Measurements from ENCODE around the gene TMTC3. TPM values are rescaled to one million over a fixed set of nuclear protein-coding genes. Genes with fewer than 3 reads are reported as not detected.
"Not testable (repeated sequence)": the region's sequence is repeated elsewhere in the genome, so short reads cannot be mapped to it uniquely, and the experiment has no call there.

TMTC3 gene
- total RNA-seq, 1 experiment from 2014 or later, result 16.9 TPM

DNA sequence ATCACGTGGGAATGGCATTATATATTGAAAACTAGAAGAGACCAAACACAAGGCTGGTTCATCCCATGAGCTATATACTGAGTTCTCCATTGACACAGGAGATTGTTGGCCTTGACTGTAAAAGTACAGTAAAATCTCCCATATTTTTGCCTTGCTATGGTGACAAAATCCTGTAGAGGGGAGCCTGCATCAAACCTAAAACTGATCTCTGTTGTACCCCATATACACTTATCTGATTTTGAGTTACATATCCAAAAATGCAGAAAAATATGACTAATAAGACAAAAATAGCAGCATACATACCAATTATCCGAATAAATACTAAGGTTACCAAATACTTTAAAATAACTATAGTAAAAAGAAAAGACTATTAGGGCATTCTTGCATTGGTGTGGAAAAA is 60.4 kb downstream of the TMTC3 start:
- in situ Hi-C loops (cut with HindIII; ENCODE audit: low pct_unique_long_range_greater_than_20kb, low sequenced_read_pairs), result no loop called here
- no peak for DNase-seq (ENCODE audit: low read depth, low spot score)

DNA sequence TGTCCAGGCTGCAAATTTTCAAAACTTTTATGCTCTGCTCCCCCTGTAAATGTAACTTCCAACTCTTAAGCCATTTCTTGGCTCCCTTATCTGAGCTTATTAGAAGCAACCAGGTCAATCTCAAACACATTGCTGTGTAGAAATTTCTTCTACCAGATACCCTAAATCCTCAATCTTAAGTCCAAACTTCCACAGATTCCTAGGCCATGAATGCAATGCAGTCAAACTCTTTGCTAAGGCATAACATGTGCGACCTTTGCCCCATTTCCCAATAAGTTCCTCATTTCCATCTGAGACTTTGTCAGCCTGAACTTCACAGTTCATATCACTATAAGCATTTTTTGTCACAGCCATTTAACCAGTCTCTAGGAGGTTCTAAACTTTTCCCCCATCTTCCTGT is 64.5 kb downstream of the TMTC3 start:
- no peak for DNase-seq (ENCODE audit: low read depth, low spot score)
- in situ Hi-C loops (cut with HindIII; ENCODE audit: low pct_unique_long_range_greater_than_20kb, low sequenced_read_pairs), result no loop called here

DNA sequence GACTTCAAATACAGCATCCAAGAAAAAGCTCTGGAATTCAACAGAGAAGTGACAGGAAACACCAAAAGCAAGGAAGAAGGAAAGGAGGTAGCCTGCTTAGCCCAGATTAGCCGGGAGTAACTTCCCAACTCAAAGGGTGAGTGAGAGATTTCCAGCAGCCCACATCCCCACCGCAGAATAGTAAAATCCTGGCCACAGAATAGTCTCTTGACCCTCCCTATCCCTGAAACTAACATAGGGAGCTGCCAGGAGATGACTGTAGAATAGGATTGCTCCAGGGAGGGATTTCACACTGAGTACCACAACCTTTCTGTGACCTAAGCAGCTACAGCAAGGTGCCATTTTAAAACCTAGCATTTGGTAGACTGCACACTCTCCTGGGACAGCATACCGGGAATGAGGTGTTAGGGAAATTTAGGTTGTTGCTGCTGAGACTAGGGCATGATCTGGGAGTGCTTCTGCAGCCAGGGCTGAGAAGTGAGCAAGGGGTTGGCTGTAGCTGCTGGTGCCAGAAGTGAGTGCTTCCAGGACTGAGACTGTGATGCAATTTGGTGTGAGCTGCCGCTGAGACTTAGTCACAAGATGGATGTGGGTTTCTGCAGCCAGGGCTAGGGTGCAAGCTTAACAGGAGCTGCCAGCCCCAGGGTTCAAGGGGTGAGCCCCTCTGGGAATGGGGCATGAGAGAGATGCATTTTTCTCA is 66.0 kb downstream of the TMTC3 start:
- no peak for DNase-seq (ENCODE audit: low read depth, low spot score)
- in situ Hi-C loops (cut with HindIII; ENCODE audit: low pct_unique_long_range_greater_than_20kb, low sequenced_read_pairs), result no loop called here

DNA sequence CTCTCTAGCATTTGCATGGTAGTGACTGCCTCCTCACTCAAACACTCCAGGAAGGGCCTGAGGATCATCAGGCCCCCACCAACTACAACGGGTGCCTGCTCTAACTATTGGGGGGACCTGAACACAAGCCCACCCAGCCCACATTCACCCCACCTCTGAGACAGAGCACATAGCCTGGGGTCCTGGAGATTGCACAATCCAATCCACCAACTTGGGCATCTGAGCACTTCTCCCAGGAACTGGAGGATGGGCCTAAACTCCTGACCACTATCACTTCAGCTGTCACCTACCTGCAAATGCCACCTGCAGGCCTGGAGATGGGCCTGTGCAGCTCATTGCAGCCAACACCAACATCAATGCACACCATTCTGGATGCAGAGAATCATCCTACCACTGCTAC is 66.6 kb downstream of the TMTC3 start:
- DNase-seq (ENCODE audit: low read depth, low spot score), result no peak
- in situ Hi-C loops (cut with HindIII; ENCODE audit: low pct_unique_long_range_greater_than_20kb, low sequenced_read_pairs), result no loop called here

DNA sequence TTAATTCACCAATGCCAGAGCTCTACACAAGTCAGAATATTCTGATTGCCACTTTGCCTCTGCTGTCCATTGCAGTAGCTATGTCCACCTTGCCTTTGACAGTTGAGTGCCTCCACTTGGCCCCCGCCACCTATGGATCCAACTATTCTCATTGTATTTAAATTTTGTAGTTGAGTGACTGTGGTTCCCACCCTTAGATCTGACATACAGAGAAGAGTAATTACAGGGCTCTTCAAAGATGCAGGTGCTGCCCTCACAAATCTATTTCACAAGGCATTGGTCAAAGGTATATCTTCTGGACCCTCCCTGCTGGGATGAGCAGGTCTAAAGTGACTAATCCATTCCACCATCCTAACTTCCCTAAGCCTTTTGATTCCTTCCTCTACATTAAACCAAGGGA is 68.2 kb downstream of the TMTC3 start:
- in situ Hi-C loops (cut with HindIII; ENCODE audit: low pct_unique_long_range_greater_than_20kb, low sequenced_read_pairs); DNase-seq (ENCODE audit: low read depth, low spot score): not testable (repeated sequence)

DNA sequence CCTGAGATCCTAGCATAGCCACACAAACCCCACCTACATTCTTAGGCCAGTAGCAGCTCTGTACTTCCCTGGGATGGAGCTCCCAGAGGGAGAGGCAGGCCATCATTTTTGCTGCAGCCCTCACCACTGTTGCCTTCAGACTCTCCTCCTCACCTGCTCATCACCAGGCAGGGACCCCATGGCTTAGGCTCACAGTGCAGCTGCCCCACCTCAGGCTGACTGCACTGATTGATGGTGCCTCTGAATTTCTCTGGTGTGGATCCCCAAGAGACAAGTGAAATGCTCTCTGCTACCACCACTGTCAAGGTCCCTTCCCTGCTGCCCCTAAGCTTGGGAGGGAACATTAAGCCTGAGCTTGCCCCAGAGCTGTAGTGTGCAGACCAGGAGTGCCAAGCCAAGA is 76.2 kb downstream of the TMTC3 start:
- in situ Hi-C loops (cut with HindIII; ENCODE audit: low pct_unique_long_range_greater_than_20kb, low sequenced_read_pairs), result no loop called here

DNA sequence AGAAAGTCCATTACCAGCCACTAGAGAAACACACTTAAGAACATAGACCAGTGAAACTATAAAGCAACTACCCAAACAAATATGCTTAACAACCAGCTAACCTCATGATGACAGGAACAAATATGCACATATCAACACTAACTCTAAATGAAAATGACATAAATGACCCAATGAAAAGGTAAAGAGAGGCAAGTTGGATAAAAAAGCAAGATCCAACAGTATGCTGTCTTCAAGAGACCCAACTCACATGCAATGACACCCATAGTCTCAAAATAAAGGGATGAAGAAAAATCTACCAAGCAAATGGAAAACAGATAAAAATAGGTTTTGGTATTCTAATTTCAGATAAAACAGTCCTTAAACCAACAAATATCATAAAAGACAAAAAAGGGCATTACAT is 77.8 kb downstream of the TMTC3 start:
- DNase-seq (ENCODE audit: low read depth, low spot score), result no peak
- in situ Hi-C loops (cut with HindIII; ENCODE audit: low pct_unique_long_range_greater_than_20kb, low sequenced_read_pairs), result no loop called here

More for the DNA sequence above, 76.2 kb downstream of the TMTC3 start:
- no peak for DNase-seq (ENCODE audit: low read depth, low spot score)

DNA sequence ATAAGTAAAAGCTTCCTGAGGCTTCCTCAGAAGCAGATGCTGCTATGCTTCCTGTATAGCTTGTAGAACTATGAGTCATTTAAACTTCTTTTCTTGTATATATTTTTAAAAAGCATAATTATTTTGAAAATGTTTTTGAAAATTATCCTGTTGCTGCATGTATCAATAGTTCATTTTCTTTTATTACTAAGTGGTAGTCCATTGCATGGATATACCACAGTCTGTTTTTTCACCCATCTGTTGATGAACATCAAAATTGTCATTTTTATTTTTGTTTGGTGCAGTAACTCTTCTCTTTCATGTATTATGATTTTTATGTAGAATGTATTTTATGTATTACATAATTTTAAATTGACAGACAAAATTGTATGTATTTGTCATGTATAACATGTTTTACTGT is 81.4 kb downstream of the TMTC3 start:
- in situ Hi-C loops (cut with HindIII; ENCODE audit: low pct_unique_long_range_greater_than_20kb, low sequenced_read_pairs), result no loop called here
- no peak for DNase-seq (ENCODE audit: low read depth, low spot score)

DNA sequence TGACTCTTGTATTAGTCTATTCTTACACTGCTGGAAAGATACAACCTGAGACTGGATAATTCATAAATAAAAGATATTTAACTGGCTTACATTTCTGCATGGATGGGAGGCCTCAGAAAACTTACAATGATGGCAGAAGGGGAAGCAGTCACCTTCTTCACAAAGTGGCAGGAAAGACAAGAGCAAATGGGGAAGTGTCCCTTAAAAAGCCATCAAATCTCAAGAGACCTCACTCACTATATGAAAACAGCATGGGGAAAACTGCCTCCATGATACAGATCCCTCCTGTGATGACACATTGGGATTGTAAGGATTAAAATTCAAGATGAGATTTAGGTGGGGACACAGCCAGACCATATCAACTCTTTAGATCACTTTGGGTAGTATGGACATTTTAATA is 83.7 kb downstream of the TMTC3 start:
- in situ Hi-C loops (cut with HindIII; ENCODE audit: low pct_unique_long_range_greater_than_20kb, low sequenced_read_pairs), result no loop called here
- DNase-seq (ENCODE audit: low read depth, low spot score), result no peak

DNA sequence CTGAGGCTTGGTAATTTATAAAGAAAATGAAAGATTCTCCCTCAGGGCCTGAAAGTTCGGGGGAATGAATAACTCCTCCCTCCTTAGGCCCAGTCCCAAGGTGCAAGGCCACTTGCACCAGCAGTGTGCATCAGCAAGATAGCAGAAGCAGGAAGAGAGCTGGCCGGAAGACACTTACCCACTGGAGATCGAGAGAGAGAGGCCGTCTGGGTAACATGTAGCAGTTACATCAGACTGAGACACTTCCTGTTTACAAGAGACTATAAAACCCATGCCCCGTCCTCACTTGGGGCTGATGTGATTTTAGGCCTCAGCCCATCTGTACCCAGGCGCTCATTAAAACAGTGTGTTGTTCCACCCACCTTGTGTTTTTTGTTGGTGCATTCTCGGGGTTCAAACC is 85.2 kb downstream of the TMTC3 start:
- DNase-seq (ENCODE audit: low read depth, low spot score), result no peak

DNA sequence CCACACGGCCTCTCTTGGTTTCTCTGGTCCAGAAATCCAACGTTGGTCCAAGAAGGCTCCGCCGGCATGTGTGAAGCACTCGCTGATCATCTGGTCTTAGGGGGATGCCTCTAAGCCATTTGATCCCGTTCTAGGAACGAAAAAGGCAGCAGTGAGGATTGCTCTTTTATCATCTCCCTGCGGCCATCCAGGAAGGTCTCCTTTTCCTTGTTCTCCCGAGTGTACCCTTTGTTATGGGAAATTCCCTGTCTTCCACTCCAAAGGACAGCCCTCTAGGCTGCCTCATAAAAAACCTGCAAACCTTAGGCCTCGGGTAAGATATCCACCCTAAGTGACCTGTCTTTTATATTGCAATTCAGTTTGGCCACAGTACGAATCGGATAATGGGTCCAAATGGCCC is 85.8 kb downstream of the TMTC3 start:
- in situ Hi-C loops (cut with HindIII; ENCODE audit: low pct_unique_long_range_greater_than_20kb, low sequenced_read_pairs), result no loop called here

More for the DNA sequence above, 85.2 kb downstream of the TMTC3 start:
- in situ Hi-C loops (cut with HindIII; ENCODE audit: low pct_unique_long_range_greater_than_20kb, low sequenced_read_pairs), result no loop called here

DNA sequence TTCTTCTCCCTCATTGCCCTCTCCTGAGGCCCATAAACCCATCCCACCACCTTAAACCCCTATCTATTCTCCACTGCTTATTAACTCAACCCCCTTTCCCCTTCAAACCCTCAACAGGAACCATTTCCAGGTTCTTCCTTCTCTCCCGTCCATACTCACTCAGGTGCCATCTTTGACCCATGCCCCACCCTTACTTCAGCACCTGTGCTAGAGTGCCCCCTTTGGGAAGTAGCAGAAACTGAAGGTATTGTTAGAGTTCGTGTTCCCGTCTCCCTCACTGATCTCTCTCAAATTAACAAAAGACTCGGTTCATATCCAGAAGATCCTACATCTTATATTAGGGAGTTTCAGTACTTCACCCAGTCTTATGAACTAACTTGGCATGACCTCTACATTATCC is 86.6 kb downstream of the TMTC3 start:
- in situ Hi-C loops (cut with HindIII; ENCODE audit: low pct_unique_long_range_greater_than_20kb, low sequenced_read_pairs), result no loop called here
- no peak for DNase-seq (ENCODE audit: low read depth, low spot score)

More for the DNA sequence above, 85.8 kb downstream of the TMTC3 start:
- no peak for DNase-seq (ENCODE audit: low read depth, low spot score)

DNA sequence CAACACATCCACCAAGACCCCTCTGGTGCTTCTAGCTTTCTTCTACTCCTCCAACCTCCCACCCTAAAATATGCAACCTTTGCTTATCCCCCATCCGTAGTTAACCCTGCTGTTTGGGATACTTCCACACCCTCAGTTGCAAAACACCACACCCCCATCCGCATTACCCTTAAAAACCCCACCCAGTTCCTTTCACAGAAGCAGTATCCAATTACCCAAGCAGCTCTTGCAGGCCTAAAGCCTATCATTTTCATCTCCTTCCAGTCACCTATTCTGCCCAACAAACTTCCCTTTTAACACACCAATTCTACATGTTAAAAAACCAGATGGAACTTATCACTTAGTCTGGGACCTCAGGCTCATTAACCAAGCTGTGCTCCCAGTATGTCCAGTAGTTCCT is 88.2 kb downstream of the TMTC3 start:
- DNase-seq (ENCODE audit: low read depth, low spot score), result no peak
- in situ Hi-C loops (cut with HindIII; ENCODE audit: low pct_unique_long_range_greater_than_20kb, low sequenced_read_pairs), result no loop called here

DNA sequence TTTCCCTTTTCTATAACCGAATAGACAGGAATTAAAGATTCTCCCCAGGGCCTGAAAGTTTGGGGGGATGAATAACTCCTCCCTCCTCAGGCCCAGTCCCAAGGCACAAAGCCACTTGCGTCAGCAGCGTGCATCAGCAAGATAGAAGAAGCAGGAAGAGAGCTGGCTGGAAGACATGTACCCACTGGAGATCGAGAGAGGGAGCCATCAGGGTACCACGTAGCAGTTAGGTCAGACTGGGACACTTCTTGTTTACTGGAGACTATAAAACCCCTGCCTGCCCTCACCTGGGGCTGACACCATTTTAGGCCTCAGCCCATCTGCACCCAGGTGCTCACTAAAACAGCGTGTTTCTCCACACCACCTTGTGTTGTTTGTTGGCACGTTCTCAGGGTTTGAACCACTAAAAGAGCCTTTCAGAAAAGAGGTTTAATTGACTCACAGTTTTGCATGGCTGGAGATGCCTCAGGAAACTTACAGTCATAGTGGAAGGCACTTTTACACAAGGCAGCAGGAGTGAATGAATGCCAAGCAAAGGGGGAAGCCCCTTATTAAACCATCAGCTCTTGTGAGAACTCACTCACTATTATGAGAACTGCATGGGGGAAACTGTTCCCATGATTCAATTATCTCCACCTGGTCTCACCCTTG is 93.2 kb downstream of the TMTC3 start:
- in situ Hi-C loops (cut with HindIII; ENCODE audit: low pct_unique_long_range_greater_than_20kb, low sequenced_read_pairs), result no loop called here
- DNase-seq (ENCODE audit: low read depth, low spot score), result no peak

DNA sequence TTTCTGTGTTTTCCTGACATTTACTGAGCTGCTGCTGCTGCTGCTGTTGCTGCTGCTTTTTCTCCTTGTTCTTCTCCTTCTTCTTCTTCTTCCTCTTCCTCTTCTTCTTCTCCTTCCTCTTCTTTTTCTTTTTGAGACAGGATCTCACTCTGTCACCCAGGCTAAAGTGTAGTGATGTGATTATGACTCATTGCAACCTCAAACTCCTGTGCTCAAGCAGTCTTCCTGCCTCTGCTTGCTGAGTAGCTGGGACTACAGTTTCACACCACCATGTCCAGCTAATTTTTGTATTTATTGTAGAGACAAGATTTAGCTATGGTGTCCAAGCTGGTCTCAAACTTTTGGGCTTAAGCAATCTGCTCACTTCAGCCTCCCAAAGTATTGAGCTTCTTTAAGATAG is 95.8 kb downstream of the TMTC3 start:
- no peak for DNase-seq (ENCODE audit: low read depth, low spot score)
- in situ Hi-C loops (cut with HindIII; ENCODE audit: low pct_unique_long_range_greater_than_20kb, low sequenced_read_pairs), result no loop called here

DNA sequence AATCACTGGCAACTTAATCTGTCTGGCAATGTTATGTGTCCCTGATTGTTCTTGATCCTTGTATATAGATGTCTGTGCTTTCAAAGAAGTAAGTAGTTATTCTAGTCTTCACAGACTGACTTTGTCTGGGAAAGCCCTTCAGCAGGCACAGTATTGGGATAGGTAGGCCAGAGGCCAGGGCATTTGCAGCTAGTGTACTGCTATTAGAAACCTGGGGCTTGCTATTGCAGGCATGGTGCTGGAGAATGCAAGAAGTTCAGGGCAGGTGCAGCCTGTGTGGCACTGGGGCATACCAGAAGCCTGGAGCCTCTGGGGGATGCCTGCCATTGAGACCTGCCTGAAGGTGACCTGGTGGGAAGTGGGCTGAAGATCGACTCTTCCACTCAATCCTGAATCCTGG is 96.3 kb downstream of the TMTC3 start:
- DNase-seq (ENCODE audit: low read depth, low spot score), result no peak
- in situ Hi-C loops (cut with HindIII; ENCODE audit: low pct_unique_long_range_greater_than_20kb, low sequenced_read_pairs), result no loop called here

DNA sequence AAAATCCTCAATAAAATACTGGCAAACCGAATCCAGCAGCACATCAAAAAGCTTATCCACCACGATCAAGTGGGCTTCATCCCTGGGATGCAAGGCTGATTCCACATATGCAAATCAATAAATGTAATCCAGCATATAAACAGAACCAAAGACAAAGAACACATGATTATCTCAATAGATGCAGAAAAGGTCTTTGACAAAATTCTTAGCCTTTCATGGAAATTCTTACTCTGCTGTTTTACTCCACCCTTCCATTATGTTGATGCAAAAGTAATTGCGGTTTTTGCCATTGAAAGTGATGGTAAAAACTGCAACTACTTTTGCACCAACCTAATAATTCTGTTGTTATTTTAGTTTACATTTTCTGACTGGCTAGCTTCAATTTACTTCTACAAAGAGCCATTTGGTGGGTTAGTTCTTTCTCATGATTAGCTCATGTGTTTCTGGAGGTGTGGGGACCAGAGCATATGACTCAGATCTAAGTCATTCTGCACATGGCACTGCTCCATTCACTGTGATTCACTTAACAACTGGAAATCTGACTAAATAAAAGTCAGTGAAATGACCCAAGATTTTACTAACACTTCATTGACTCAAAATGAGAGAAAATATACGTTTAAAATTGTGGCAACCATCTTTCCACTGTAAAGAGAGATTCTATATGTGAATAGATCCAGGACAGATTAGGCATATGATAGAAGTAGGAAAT is 99.9 kb downstream of the TMTC3 start:
- in situ Hi-C loops (cut with HindIII; ENCODE audit: low pct_unique_long_range_greater_than_20kb, low sequenced_read_pairs), result no loop called here

DNA sequence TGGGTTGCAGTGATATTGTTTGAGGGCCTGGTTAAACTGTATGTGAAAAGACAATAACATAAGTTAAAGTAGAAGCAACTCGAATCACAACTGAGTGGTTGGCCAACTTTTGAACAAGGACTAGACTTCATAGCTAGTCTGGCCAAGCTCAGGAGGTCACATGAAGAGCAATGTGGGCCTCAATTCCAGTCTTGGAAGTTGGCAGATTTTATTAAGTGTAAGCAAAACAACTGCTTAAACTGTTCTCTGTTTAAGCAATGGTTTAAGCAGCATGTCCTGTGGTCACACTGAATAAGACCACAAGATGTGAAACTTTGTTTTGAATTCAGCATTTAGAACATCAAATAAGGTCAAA is 100.4 kb downstream of the TMTC3 start:
- in situ Hi-C loops (cut with HindIII; ENCODE audit: low pct_unique_long_range_greater_than_20kb, low sequenced_read_pairs), result no loop called here
- DNase-seq (ENCODE audit: low read depth, low spot score), result peak; percentile 45

More for the DNA sequence above, 99.9 kb downstream of the TMTC3 start:
- DNase-seq (ENCODE audit: low read depth, low spot score), result peak; percentile 10

DNA sequence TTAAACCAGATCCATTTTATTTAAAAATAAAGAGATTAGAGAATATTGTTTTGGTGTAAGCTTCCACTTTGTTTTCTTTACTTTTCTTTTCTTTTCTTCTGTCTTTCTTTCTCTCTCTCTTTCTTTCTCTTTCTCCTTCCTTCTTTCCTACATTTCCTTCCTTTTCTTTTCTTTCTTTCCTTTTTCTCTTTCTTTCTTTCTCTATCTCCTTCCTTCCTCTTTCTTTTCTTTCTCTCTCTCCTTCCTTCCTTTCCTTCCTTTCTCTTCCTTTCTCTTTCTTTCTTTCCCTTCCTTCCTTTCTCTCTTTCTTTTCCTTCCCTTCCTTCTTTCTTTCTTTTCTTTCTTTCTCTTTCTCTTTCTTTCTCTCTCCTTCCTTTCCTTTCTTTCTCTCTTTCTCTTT is 100.8 kb downstream of the TMTC3 start:
- DNase-seq (ENCODE audit: low read depth, low spot score), result no peak
- in situ Hi-C loops (cut with HindIII; ENCODE audit: low pct_unique_long_range_greater_than_20kb, low sequenced_read_pairs), result no loop called here
